ENCODE data around the gene VEGFA.

Gene VEGFA

GRCh38 chr6:43795421-43795820, 25.4 kb downstream of the VEGFA start:
- Histone ChIP-seq H3K4me2 (ENCODE audit: low read depth, low read length, poor library complexity, severe bottlenecking) (no peak overlapping the region), H4K20me1 (ENCODE audit: insufficient read depth, low read length, poor library complexity, severe bottlenecking) (no peaks in the 10 kb centered on the region), H3K79me2 (ENCODE audit: insufficient read depth, low read length) (no peaks in the 10 kb centered on the region), H3K9me2 (replicated peaks; ENCODE audit: low read depth, low read length) (no peaks in the 10 kb centered on the region), H3K4me3 (ENCODE audit: low read length, poor library complexity, severe bottlenecking) (no peak overlapping the region), H3K27me3 (ENCODE audit: insufficient read depth, low read length, poor library complexity, severe bottlenecking) (no peaks in the 10 kb centered on the region), H3F3A (ENCODE audit: low read depth) (no peaks in the 10 kb centered on the region), H3K4me1 (ENCODE audit: insufficient read depth, low read length, poor library complexity, severe bottlenecking) (peaks cover 21% of the 10 kb centered on the region), H3K9ac (ENCODE audit: low read depth, low read length, poor library complexity, severe bottlenecking) (no peak overlapping the region), H2AFZ (ENCODE audit: low read length) (no peak overlapping the region), H3K36me3 (ENCODE audit: insufficient read depth, low read length) (no peaks in the 10 kb centered on the region), H3K9me3 (ENCODE audit: insufficient read depth, low read depth, low read length) (no peaks in the 10 kb centered on the region)
- TF ChIP-seq EZH2phosphoT487 (IDR thresholded peaks at IDR 0.05; ENCODE audit: borderline replicate concordance) (no peak), CTCF (conservative IDR thresholded peaks at IDR 0.05; ENCODE audit: low read length) (no peak)

- H3K4me2 ChIP-seq (ENCODE audit: low read depth, low read length, poor library complexity, severe bottlenecking), result no peak overlapping the region
- H3K4me1 ChIP-seq (ENCODE audit: insufficient read depth, low read length, poor library complexity, severe bottlenecking), result peaks cover 22% of the 10 kb centered on the region
- H3K9me2 ChIP-seq (replicated peaks; ENCODE audit: low read depth, low read length), result no peaks in the 10 kb centered on the region
- H4K20me1 ChIP-seq (ENCODE audit: insufficient read depth, low read length, poor library complexity, severe bottlenecking), result no peaks in the 10 kb centered on the region
- no peak for TF ChIP-seq EZH2phosphoT487 (IDR thresholded peaks at IDR 0.05; ENCODE audit: borderline replicate concordance)
- TF ChIP-seq CTCF (conservative IDR thresholded peaks at IDR 0.05; ENCODE audit: low read length), result no peak
- no peaks in the 10 kb centered on the region for H3K9me3 ChIP-seq (ENCODE audit: insufficient read depth, low read depth, low read length)
- H3K36me3 ChIP-seq (ENCODE audit: insufficient read depth, low read length), result no peaks in the 10 kb centered on the region
- no peak overlapping the region for H3K9ac ChIP-seq (ENCODE audit: low read depth, low read length, poor library complexity, severe bottlenecking)
- H2AFZ ChIP-seq (ENCODE audit: low read length), result no peak overlapping the region
- no peaks in the 10 kb centered on the region for H3K27me3 ChIP-seq (ENCODE audit: insufficient read depth, low read length, poor library complexity, severe bottlenecking)
- no peak overlapping the region for H3K4me3 ChIP-seq (ENCODE audit: low read length, poor library complexity, severe bottlenecking)
- H3K79me2 ChIP-seq (ENCODE audit: insufficient read depth, low read length), result no peaks in the 10 kb centered on the region
- no peaks in the 10 kb centered on the region for H3F3A ChIP-seq (ENCODE audit: low read depth)
Observed at GRCh38 chr6:43796168-43796567, 26.2 kb downstream of the VEGFA start.

- TF ChIP-seq EZH2phosphoT487 (IDR thresholded peaks at IDR 0.05; ENCODE audit: borderline replicate concordance) (no peak), CTCF (conservative IDR thresholded peaks at IDR 0.05; ENCODE audit: low read length) (no peak)
- no peaks in the 10 kb centered on the region for H3K27me3 ChIP-seq (ENCODE audit: insufficient read depth, low read length, poor library complexity, severe bottlenecking)
- H3F3A ChIP-seq (ENCODE audit: low read depth), result no peaks in the 10 kb centered on the region
- no peaks in the 10 kb centered on the region for H3K9me3 ChIP-seq (ENCODE audit: insufficient read depth, low read depth, low read length)
- no peak overlapping the region for H3K4me2 ChIP-seq (ENCODE audit: low read depth, low read length, poor library complexity, severe bottlenecking)
- H2AFZ ChIP-seq (ENCODE audit: low read length), result no peak overlapping the region
- no peak overlapping the region for H3K4me3 ChIP-seq (ENCODE audit: low read length, poor library complexity, severe bottlenecking)
- H3K36me3 ChIP-seq (ENCODE audit: insufficient read depth, low read length), result no peaks in the 10 kb centered on the region
- H3K79me2 ChIP-seq (ENCODE audit: insufficient read depth, low read length), result no peaks in the 10 kb centered on the region
- no peak overlapping the region for H3K9ac ChIP-seq (ENCODE audit: low read depth, low read length, poor library complexity, severe bottlenecking)
- H3K9me2 ChIP-seq (replicated peaks; ENCODE audit: low read depth, low read length), result no peaks in the 10 kb centered on the region
- peaks cover 22% of the 10 kb centered on the region for H3K4me1 ChIP-seq (ENCODE audit: insufficient read depth, low read length, poor library complexity, severe bottlenecking)
- H4K20me1 ChIP-seq (ENCODE audit: insufficient read depth, low read length, poor library complexity, severe bottlenecking), result no peaks in the 10 kb centered on the region
Observed at GRCh38 chr6:43796903-43797890, 27.2 kb downstream of the VEGFA start.

Measured in Loucy (cell line).